NOMO-1 (cell line): ENCODE data around the gene CYB5RL.
"Not testable (repeated sequence)": the region's sequence is repeated elsewhere in the genome, so short reads cannot be mapped to it uniquely, and the experiment has no call there.

Experiments
- DNase-seq, 2 experiments: peaks; one replicate each; lab custom pipeline; 2025; ENCODE audit not compliant: unreplicated experiment in 2 of 2; lab: John Stamatoyannopoulos, UW

Gene CYB5RL

DNA sequence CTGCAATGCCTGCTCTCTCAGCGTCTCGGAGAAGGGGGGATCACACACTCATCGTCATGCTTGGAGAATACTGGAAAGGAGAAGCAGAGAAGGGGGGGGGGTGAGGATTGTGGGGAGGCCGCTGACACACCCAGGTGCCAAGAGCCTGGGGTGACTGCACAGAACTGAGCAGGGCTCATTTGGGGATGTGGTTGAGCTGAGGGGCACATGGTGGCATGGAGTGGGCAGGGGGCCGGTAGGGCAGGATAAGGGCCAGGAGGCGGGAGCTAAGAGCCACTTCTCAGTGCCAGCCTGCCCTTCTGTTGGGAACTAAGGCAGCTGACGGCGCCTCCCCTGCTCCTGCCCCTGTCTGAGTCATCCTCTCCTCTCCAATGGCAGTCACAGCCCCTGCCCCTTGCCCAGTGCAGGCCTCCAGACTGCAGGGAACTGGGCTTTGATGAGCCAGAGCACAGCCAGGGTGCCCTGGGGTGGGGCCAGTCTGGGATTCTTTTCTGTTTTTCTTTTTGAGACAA is 27.3 kb upstream of the CYB5RL start:
- DNase-seq, result peak in 1 of 2 experiments; percentile 8

DNA sequence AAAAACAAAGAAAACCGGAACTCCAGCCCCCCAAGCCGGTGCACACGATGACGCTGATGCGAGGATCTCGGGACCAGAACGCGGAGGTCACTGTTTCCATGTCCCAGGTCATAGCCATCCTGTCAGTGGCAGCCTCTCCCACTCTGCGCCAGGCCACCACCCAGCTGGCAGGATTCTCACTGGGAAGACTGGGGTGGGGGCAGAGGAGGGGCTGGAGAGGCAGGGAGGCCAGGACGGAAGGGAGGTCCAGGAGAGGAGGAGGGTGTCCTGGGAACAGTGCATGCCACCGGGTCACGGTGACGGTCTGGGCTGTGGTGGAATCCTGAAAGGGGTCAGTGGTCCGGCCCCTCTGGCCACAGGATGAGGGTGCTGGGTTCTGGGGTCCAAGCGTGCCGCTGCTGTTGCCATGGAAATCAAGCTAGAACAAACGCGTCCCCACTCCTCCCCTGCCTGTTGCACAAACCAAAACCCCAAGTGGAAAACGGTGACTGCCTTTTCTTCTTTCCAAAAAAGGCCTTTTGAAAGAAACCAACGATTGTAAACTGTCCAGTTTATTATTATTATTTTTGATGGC is 26.2 kb upstream of the CYB5RL start:
- DNase-seq, result no peak

DNA sequence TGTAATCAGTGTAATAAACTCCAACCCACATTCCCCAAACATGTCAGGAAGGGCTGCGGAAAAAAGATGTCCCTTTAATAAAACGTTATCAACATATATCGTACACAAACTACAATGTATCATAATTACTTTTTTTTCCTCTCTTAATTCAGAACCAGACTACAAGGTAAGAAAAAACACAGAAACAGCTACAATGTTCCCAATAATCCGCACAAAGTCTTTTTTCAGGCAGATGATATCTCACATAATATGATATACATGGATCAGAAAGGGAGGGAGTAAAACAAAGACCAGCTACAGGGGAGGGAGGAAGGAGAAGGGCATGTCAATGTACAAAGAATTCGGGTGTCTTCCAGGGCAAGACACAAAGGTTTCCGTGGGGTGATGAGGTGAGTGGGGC is 25.5 kb upstream of the CYB5RL start:
- no peak for DNase-seq

DNA sequence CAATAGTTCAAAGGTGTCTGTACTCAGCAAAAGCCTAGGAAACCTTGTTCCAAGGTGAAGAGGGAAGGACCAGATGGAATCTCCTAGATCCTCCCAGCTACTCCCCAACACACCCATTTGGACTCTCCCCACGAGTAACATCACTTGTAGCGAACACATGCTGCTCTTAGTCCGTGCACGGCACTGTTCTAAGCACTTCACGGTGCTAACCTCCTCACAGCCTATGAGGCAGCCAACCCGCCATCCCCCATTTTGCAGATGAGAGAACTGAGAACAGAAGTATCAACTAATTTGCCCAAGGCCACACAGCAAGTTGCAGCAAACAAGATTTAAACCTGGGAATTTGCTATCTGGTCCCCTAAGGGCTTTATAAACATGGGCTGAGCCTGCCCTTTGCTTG is 24.4 kb upstream of the CYB5RL start:
- DNase-seq, result no peak

DNA sequence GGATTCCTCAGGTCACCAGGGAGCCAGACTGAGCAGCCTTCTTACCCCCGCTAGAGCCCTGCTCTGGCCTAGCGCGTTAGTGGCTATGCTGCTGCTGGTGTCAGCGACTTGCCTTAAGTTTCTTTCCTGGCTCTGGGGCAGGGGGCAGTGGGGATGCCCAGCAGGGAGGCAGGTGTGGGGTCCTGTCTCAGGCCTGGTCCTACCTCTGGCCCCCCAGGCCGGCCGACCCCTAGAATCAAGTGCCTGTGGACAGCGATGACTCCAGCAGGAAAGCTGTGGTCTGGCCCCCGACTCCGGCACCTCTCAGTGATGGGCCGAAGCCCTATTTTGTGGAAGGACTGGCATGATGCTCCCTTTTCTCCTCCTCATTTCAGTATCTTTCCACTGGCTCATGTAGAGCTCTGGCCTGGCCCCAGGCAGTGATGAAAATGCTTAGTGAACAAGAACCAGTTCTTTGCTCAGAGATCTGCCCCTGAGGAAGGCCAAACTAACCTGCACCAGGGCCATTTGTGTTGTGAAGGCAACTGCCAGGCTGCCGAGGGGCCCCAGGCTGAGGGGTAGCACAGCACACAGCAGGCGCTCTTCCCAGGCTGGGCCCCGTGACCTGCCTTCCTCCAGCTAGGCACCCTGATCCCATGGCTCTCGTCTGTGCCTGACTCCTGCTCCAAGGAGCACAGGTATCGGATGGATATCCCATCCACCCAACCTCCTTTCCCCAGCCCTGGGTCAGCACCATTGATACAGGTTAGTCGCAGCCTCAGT is 23.8 kb upstream of the CYB5RL start:
- no peak for DNase-seq

DNA sequence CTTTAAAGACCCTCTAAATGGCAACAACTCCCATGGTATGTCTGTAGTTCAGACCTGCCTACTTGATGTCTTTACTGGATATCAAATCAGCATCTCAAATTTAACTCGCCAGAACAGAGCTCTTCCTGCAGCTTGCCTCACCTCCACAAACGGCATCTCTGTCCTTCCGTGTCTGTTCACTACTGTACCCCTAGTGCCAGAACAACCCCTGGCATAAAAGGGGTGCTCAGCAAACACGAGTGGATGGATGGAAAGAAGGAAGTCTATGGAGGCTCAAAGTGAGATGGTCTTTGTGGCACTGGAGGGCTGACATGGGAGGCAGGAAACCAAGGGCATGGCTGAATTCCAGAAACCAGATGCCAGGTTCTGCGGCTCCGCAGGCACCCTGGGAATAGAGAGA is 22.9 kb upstream of the CYB5RL start:
- no peak for DNase-seq

DNA sequence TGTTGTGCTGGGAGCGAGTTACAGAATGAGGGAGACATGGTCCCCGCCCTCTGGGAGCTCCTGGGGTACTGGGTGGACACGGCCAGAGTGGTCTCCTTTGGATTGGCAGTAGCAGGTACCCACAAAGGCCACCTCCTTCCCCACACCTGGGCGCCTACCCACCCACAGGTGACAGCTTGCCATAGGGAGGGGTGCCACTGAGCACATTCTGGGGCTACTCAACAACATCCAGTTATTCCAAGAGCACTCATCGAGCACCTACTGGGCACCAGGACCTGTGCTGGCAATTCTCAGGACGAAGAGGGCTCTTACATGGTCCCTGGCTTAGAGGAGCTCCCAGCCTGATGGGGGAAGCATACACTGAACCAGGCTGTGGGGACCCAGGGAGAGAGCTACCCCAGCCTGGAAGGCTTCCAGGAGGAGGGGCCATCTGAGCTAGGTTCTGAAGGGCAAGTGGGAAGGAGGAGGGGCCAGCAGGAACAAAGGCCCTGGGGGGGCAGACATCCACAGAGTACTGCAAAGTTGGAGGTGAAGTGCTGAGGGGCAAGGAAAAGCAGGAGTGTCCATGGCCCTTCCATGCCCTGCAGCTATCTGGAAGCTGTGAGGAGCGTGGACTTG is 22.1 kb upstream of the CYB5RL start:
- DNase-seq, result no peak

DNA sequence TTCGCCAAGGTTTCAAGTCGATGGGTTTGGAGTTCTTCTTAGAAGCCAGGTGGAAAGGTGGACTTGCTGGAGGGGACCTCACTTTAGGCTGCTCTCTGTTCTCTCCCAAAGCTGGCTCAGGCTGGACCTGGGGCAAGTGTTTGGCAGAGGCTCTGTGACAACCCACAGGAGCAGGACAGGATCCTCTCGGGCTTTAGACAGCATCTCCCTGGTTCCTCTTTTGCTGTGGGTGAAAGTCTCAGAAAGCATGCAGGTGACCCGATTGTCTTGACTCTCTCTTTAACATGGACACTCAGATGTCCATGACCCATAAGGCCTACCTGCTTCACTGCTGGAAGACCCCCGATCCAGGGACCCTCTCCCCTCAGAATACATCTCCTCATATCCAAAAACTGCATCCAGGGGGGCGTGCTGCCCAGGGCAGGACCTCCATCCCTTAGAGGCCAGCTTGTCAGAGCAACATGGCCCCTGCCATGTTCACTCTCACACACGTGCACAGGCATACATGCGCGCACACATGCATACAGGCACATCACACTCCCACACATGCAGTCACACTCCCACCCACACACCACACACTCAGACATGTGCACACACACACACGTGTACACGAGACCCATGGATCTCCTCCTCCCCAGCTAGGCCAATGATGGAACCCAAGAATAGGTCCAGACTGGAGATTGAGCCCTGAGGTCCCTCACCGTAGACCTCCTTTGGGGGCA is 21.4 kb upstream of the CYB5RL start:
- DNase-seq, result no peak

DNA sequence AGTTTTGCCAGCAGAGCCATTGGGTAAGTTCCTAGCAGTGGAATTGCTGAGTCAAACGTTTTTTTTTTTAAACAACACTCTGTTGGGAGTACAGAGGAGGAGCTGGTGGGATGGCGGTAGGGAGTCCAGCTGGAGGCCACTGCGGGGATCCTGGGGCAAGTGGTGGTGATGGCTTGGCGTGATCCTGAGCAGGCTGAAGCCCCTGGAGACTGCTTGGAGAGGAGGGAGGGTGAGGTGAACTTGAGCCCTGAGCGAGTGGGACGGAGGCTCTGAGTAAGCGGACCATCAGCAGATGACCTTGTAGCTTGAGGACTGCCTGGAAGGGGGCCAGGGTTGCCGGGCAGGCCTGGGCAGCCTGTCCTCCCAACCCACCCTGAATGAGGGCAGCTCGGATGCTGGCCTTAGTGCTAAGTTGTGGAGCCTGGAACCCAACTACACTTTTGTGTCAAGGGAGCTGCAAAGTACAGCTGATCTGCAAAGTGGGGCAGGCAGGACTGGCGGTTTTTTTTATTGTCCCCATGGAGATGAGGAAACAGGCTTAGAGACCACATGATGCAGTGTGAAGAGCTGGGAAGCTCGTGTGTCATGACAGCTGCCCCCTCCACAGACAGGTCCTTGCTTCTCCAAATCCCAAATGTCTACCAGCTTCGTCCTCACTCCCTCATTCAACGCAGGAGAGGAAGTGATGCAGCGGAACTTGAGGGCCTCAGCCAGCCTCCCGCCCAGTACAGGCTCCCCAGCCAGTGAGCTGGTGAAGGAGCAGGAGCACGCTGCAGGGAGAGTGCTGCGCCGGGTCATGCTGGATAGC is 20.4 kb upstream of the CYB5RL start:
- DNase-seq, result peak; percentile 40 to 47

DNA sequence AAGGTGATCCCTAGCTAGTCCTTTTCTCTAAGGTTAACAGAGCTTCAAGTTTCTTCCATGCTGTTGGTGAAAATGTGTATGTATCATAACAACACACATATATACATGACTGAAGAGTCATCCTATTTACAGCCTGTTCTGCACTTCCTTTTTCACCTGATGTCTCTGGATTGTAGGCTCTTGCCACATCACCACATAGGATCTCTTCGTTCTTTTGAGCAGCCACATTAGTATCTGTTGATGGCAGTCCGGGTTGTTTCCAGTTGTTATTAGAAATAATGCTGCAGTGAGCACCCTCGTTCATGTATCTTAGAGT is 19.8 kb upstream of the CYB5RL start:
- DNase-seq, result peak in 1 of 2 experiments; percentile 4

DNA sequence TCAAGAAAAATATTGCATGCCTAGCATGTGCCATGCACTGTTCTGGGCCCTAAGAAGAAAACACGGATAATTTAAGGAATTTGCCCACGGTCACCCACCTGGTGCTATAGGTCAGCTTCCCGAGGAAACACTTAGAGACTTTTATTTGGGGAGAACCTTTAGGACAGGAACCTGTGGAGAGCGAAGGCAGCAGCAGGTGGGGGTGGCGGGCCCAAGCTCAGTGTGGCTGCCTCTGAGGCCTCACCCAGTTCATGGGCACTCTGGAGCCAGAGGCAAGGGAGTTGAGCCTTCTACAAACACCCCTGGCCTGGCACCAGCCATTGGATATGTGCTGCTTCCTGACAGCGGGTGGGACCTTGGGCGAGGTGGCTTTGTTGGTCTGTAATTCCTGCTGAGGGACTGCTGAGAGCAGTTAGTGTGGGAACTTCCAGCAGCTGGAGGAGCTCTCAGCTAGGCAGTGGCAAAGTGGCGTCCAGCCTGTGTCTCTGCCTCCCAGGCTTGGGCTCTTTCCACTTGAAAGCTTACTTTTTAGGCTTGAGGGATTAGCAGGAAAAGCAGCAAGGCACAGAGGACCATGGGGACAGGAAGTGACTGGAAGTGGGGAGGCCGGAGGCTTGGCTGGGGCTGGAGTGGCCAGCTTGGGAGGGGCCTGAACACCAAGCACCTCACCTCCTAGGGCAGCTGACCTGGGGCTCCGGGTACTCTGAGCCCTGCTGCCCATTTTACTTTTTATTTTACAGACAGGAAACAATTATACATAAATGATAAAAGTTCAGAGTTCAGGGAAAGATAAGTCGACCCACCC is 19.3 kb upstream of the CYB5RL start:
- DNase-seq, result no peak

DNA sequence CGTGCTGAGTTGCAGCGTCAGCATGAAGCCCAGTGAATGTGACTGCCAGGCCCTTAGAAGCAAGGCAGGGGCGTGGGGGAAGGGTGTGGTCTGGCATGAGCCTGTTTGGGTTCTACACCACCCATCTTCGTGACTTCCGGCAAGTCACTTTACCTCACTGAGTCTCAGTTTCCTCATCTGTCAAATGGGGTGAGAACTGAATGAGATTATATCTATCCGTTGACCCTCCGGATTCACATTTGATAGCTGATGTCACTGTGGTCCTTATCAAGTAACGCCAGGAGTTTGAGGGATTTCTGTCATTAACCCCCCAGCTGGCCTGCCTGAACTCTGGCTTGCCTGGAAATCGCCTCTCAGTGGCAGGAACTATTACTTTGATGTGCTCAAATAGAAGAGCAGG is 15.7 kb upstream of the CYB5RL start:
- DNase-seq, result no peak

DNA sequence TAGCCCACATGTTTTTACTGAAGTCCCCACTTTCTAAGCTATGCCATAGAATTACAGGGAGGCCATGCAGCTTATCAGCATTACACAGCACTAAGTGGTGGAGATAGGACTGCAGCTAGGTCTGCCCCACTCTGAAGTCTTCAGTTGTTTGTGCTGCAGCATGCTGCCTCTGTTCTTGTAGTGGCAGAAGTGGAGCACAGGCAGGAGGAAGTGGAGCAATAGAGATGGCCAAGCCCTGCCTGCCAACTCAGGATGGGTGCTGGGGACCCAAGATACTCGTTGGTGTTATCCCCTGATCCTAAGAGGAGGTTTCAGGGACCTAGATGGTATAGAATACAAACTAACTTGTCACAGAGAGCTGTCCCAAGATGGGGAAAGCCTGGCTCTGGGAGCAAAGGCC is 13.0 kb upstream of the CYB5RL start:
- DNase-seq, result no peak

DNA sequence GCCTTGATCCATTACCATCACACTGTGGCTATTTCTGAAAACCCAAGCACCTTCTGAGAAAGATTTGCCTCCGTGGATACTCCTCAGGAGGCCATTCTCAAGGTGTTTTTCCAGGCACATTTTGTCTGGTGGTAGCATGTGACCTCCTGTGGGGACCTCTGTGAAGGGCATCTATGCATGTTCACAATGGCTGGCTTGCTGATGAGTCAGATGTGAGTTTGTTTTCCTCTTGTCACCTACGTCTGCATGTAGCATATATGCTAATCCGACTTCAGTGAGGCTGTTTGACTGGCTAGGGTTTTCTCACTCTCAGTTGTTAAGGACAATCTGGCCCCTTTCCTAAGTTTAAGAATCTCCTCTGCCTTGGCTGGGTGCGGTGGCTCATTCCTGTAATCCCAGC is 8.1 kb upstream of the CYB5RL start:
- DNase-seq, result not testable (repeated sequence)

DNA sequence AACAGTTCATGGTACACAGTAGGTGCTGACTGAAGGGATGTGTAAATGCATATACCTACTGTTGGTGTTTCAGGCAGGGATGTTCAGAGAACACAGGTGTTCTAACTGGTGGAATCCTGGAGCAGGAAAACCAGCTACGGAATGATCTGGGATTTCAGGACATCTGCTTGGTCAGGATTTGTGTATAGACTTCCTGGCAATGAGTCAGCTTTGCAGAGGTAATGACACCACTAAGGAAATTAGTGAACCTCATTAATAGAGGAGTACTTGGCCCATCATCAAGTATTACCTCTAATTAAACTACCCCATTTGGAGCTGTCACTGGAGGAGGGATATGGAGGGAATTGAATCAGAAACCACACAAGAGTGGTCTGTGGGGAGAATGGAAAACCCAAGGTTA is 7.5 kb upstream of the CYB5RL start:
- DNase-seq, result no peak

DNA sequence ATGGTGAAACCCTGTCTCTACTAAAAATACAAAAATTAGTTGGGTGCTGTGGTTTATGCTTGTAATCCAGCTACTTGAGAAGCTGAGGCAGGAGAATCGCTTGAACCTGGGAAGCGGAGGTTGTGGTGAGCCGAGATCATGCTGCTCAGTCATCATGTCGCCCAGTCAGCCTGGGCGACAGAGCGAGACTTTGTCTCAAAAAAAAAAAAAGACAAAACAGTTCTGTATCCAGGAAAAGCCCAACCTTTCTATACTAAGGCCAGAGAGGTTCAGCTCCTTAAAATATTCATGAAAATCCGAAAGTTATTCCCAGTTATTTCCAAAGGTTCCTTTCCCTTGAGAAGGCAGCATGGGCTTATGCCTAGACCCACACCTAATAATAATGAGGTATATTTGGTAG is 4.4 kb upstream of the CYB5RL start:
- no peak for DNase-seq

DNA sequence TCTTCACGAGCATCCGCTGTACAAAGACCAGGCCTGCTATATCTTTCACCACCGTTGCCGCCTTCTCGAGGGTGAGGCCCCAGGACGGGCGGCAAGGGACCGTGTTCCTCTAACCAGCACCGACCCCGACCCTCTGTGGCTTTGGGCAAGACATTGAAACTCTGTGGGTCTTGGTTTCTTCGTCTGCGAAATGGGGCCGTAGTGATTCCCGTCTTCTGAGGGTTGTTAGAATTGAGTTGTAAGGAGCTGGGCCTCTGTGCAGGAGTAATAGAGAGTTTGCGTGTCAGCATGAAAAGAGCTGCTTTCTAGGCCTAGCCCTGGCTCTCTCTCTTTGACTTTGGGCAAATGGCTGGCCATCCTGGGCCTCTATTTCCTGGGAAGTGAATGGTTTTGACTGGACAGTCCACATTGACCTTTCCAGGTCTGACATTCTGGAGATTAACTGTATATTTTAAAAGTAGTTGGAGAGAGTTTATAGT is 728 bp upstream of the CYB5RL start:
- peak; percentile 30 to 35 for DNase-seq

DNA sequence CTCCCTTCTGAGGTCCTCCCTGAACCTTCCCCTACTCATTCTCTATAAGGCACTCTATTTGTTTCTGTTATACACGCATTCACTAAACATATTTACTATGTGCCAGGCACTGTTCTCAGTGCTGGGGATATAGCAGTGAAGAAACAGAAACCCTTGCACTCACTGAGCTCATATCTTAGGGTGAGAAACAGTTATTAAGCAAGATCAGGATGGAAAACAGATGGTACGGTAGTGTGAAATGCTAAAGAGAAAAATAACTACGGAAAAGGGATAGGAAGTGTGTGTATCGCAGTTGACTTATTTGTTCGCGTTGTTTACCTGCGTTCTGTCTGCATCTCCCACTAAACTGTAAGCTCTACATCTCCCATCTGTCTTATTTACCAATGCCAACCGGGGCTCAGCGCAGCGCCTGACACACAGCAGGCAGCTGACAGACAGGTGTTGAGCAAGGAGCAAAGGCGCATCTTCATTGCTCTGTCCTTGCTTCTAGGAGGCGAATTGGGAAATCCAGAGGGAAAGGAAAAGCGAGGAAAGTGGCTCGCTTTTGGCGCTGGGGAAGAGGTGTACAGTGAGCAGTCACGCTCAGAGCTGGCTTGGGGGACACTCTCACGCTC is 572 bp downstream of the CYB5RL start:
- peak in 1 of 2 experiments; percentile 31 for DNase-seq

DNA sequence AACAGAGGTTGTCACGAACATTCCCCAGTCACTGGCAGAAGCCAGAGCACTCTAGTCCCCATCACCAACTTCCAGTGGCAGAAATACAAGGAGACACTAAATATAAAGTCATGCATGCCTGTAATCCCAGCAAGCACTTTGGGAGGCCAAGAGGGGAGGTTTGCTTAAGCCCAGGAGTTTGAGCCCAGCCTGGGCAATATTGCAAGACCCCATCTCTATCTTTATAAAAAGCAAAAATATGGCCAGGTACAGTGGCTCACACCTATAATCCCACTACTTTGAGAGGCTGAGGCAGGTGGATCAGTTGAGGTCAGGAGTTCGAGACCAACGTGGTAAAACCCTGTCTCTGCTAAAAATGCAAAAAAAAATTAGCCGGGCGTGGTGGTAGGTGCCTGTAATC is 6.4 kb downstream of the CYB5RL start:
- DNase-seq, result no peak
